Measurements from ENCODE around the gene CPNE1. TPM values are rescaled to one million over a fixed set of nuclear protein-coding genes. Genes with fewer than 3 reads are reported as not detected.

CPNE1 gene
- total RNA-seq, 4 donors from 2014 or later: 84.9 to 201 (median 127) TPM

GRCh38 chr20:35681960-35682359 lies 17.3 kb upstream of the CPNE1 start:
- no peaks in the 10 kb centered on the region for H3K4me1 ChIP-seq
- H3K9me3 ChIP-seq: no peaks in the 10 kb centered on the region
- H3K36me3 ChIP-seq: peaks cover 0 to 30% (median 0%) of the 10 kb centered on the region in 3 donors
- H3K27ac ChIP-seq: no peak overlapping the region
- TF ChIP-seq, protein P1, sequence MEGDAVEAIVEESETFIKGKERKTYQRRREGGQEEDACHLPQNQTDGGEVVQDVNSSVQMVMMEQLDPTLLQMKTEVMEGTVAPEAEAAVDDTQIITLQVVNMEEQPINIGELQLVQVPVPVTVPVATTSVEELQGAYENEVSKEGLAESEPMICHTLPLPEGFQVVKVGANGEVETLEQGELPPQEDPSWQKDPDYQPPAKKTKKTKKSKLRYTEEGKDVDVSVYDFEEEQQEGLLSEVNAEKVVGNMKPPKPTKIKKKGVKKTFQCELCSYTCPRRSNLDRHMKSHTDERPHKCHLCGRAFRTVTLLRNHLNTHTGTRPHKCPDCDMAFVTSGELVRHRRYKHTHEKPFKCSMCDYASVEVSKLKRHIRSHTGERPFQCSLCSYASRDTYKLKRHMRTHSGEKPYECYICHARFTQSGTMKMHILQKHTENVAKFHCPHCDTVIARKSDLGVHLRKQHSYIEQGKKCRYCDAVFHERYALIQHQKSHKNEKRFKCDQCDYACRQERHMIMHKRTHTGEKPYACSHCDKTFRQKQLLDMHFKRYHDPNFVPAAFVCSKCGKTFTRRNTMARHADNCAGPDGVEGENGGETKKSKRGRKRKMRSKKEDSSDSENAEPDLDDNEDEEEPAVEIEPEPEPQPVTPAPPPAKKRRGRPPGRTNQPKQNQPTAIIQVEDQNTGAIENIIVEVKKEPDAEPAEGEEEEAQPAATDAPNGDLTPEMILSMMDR (IDR thresholded peaks at IDR 0.05): no peak
- no peak for TF ChIP-seq POLR2A (IDR thresholded peaks at IDR 0.05)
- H3K4me3 ChIP-seq: no peak overlapping the region
- DNase-seq: no peak
- no peaks in the 10 kb centered on the region for H3K27me3 ChIP-seq

DNA sequence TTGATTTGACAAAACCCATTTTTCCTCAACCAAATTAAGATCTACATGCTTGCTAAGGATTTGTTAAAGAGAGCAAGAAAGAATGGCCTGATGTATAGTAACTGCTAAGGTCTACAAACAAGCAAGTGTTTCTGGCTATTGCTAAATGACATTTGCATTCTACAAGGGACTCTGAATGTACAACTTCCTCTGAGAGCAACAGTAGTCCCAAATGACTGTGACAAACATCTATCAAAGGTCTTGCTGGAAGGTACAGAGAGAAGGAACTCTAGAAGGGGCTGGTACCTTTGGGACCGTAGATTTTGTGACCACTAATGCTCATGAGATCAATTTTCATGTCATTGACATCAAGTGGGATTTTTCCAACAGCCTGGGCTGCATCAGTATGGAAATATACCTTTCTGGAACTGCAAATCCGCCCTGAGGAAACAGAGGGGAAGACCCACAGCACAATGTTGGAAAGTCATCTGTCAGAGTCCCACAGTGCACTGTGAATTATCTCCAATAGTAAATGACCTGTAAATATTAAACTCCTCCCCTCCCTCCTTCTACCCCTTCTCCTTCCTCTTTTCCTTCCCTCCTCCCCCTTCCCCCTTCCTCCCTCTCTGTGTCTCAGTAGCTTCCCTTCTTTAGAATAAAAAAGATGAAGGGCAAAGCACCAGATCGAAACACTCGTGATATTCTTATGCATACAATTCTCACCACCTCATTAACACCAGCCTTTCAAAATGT lies 15.9 kb upstream of the CPNE1 start:
- no peak overlapping the region for H3K4me3 ChIP-seq
- no peaks in the 10 kb centered on the region for H3K9me3 ChIP-seq
- H3K27ac ChIP-seq: no peak overlapping the region
- DNase-seq: no peak
- no peaks in the 10 kb centered on the region for H3K4me1 ChIP-seq
- H3K27me3 ChIP-seq: no peaks in the 10 kb centered on the region
- TF ChIP-seq POLR2A (IDR thresholded peaks at IDR 0.05): no peak
- TF ChIP-seq, protein P1 (IDR thresholded peaks at IDR 0.05): no peak
- H3K36me3 ChIP-seq: peaks cover 0 to 25% (median 0%) of the 10 kb centered on the region in 3 donors

- no peaks in the 10 kb centered on the region for H3K4me1 ChIP-seq
- no peaks in the 10 kb centered on the region for H3K9me3 ChIP-seq
- peaks cover 0 to 64% (median 0%) of the 10 kb centered on the region in 3 donors for H3K36me3 ChIP-seq
- no peak for TF ChIP-seq POLR2A (IDR thresholded peaks at IDR 0.05)
- TF ChIP-seq, protein P1 (IDR thresholded peaks at IDR 0.05): no peak
- no peak overlapping the region for H3K27ac ChIP-seq
- no peaks in the 10 kb centered on the region for H3K27me3 ChIP-seq
- DNase-seq: peak in 1 of 3 donors; percentile 10
- no peak overlapping the region for H3K4me3 ChIP-seq
These were observed 10.2 kb upstream of the CPNE1 start for GRCh38 chr20:35674921-35675320.

DNA sequence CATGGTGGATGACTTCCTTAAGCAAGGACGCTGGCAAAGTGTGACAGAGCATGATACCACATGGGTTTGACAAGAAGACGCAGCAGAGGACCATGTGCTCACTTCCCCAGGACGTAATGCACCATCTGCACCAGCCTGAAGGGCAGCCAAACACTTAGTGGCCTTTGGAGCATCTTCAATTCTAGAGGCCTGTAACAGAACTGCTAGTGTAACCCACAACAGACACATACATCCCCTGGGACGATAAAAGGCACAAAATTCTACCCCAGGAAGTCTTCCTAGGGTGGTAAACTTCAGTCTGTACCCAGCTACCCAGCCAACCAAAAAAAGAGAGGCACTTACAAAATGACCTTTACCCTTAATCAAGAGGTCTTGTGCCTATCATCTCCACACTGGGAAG lies 9.2 kb upstream of the CPNE1 start:
- peak in 1 of 3 donors; percentile 21 for DNase-seq
- H3K4me1 ChIP-seq: no peaks in the 10 kb centered on the region

DNA sequence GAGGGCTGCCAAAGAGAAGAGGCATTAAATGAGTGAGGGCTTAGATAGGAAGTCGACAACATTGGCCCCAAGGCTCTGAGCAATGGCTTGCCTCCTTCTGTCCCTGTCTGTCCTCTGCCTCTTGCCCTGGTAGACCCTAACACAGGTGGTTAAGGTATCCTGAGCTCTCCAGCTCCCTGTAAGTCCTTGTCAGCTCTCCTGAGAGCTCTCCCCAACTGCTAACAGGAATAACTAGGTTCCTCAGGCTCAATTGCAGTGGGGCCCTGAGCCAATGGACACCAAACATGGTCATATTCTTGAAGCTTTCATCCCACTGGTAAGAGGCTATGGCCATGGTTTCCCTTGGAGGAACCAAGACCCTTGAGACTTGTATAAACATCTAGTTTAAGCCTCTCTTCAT lies 5.0 kb upstream of the CPNE1 start:
- no peak overlapping the region for H3K27ac ChIP-seq
- H3K36me3 ChIP-seq: peaks cover 0 to 62% (median 0%) of the 10 kb centered on the region in 3 donors
- peak in 1 of 3 donors; percentile 17 for DNase-seq
- no peaks in the 10 kb centered on the region for H3K27me3 ChIP-seq
- no peak overlapping the region for H3K4me3 ChIP-seq
- TF ChIP-seq, protein P1 (IDR thresholded peaks at IDR 0.05): no peak
- no peak for TF ChIP-seq POLR2A (IDR thresholded peaks at IDR 0.05)
- no peaks in the 10 kb centered on the region for H3K4me1 ChIP-seq
- no peaks in the 10 kb centered on the region for H3K9me3 ChIP-seq

More for the DNA sequence above, 9.2 kb upstream of the CPNE1 start:
- Histone ChIP-seq H3K27me3 (no peaks in the 10 kb centered on the region), H3K36me3 (peaks cover 0 to 67% (median 0%) of the 10 kb centered on the region in 3 donors), H3K4me3 (no peak overlapping the region), H3K9me3 (no peaks in the 10 kb centered on the region), H3K27ac (no peak overlapping the region)
- TF ChIP-seq, protein P1 (IDR thresholded peaks at IDR 0.05): no peak
- TF ChIP-seq POLR2A (IDR thresholded peaks at IDR 0.05): no peak

All from Peyer's patch (tissue), 4 donors.